Frontal cortex (tissue), 4 donors: ENCODE results near the gene CCDC57. TPM values are rescaled to one million over a fixed set of nuclear protein-coding genes. Genes with fewer than 3 reads are reported as not detected.
"Not testable (repeated sequence)": the region's sequence is repeated elsewhere in the genome, so short reads cannot be mapped to it uniquely, and the experiment has no call there.

Experiments
- DNase-seq, 2 donors: peaks; one replicate each; pipeline ENCODE4 v3.0.0; 2012; ENCODE audit warnings: low spot score in 2 of 2
- FAIRE-seq: peaks from 2 replicates; lab custom pipeline; 2012; peaks lifted over from hg19 to GRCh38; lab: Jason Lieb, UNC
- total RNA-seq: library from RNA; depleted of rRNA; stranded (reverse); fragments of >200 nt; gene quantifications from one replicate; pipeline ENCODE4 v1.2.3, GENCODE V29; 2014
- donor health status: control.
- donor health status: control.
- donor health status: control.

Gene CCDC57
- total RNA-seq, 1 donor from 2014 or later = 17.1 TPM

DNA sequence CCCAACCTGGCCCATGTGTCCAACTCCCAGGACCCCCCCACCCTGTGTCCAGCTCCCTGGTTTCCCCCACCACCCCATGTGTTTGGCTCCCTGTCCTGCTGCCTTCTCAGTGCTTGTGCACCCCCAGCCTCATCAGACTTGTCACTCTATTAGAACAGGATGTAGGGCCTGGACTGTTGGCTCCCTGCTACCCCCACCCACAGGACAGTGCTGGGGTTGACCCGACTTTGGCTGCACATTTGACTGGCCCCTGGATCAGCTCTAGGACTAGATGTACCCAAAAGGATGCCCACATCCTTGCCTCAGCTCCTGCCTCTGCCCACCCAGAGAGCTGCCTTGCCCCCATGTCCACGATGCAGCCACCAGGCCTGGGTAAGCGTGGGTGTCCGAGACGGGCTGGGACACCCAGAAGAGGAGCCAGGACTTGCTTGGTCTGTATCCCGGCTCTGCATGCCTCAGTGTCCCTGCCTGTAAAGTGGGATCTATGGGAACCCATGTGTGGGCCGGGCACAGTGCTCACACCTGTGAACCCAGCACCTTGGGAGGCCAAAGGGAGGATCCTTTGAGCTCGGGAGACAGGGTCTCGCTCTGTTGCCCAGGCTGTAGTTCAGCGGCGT is 1.5 kb upstream of the CCDC57 start:
- DNase-seq (no peak), FAIRE-seq (no peak)

DNA sequence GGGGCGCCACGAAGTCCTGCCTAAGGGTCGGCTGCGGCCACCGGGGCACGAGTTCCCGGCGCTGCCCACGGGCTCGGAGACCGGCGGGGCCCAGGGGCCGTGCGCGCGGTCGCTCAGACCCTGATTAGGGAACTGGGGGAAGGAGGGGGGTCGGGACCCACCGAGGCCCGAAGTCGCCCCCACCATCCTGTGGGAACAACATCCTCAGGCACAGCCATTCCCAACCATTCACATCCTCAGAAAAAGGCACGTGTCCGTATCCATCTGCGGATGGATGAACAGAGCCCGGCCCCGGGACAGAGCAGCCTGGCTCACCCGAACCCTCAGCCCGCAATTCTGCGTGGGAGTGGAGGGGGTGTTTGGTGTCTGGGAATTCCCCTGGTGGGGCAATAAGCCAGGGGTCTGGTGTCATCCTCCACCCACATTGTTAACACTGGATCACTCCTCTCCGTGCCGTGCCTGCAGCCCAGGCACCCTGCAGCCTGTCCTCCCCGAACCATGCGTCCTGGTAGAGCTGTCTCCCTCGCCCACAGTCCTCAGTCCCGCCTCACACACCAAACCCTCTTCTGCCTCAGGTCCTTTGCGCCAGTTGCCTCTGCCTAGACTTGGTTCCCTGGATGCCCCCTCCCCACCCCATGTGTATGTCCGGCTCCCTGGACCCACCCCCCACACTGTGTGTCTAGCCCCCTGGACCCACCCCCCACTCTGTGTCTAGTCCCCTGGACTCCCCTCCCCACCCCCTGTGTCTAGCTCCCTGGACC is 789 bp upstream of the CCDC57 start:
- DNase-seq = peak; percentile 83 to 90
- no peak for FAIRE-seq

DNA sequence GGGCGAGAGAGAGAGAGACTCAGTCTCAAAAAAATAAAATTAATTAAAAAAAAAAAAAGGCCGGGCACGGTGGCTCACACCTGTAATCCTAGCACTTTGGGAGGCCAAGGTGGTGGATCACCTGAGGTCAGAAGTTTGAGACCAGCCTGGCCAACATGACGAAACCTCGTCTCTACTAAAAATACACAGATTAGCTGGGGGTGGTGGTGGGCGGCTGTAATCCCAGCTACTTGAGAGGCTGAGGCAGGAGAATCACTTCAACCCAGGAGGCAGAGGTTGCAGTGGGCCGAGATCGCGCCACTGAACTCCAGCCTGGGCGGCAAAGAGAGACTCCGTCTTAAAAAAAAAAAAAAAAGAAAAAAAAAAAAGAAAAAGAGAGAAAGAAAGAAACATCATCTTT is 2.0 kb downstream of the CCDC57 start:
- not testable (repeated sequence) for FAIRE-seq, DNase-seq

DNA sequence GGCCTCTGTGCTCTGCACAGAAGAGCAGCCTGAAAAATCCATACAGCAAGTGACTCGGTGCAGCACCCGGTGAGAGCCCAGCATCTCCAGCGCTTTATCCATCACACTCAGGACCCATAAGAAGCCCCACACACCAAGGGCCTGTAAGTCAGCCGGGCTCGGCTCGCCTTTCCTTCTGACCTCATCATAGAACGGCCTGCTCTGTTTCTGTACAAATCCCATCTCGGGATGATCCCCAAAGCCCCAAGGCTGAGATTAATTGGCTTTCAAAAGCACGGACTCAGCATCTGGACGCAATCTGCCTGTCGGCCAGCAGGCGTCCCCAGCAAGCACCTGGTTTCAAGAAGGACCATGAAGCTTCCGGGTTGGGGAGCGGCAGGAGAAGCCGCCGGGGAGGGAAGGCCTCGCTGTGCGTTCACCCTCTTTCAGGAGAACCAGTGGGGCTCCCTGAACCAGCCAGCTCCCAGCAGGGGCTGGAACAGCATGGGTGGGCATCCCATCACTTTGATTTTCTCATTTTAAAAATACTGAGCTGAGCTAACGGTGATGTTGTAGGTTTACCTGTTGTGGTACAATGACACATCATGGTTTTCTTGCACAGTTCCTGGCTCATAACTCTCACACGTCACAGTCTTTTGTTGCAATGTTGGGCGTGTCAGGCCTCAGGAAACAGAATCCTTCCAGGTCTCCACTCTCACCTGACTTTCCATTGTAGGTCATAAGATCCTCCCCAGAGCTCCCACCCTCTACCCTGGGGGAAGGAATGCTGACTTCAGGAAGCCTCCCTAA is 6.7 kb downstream of the CCDC57 start:
- FAIRE-seq (no peak), DNase-seq (peak; percentile 67 to 81)

DNA sequence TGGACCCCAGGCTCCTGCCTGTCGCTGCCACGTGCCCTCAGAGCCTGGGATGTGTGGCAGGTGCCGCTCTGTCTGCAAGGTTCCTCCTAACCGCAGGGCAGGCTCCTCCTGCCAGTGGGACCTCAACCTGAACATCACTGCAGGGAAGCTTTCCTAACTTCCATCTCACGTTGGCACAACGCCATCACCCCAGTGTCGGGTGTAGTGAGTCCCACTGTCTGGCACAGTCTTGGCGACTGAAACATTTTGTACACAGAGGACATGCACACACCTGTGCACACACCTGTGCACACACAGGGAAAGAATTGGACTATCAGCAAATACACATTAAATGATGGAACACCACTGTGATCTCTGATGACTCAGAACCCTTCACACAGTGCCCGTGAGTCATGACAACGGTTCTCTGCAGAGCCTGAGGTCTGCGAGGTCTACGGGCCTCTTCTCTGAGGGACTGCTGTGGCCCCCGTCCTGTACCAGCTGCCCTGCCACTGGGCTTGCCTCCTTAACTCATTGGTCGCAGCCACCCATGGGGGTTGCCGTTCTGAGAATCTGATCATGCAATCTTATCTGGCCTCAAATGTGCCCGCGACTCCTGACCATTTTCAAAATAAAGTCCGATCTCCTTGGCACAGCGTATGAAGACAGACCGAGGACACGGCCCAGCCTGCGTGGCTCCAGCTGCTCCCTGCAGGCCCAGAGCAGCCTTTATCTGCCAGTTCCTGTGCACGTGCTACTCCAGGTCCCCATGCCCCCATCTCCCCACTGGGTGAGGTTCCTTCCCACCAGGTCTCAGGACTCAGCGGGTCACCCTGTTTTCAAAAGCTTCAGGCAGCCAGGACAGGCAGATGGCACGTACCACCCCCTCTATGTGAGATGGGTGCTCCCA is 7.6 kb downstream of the CCDC57 start:
- FAIRE-seq = no peak
- DNase-seq = no peak

DNA sequence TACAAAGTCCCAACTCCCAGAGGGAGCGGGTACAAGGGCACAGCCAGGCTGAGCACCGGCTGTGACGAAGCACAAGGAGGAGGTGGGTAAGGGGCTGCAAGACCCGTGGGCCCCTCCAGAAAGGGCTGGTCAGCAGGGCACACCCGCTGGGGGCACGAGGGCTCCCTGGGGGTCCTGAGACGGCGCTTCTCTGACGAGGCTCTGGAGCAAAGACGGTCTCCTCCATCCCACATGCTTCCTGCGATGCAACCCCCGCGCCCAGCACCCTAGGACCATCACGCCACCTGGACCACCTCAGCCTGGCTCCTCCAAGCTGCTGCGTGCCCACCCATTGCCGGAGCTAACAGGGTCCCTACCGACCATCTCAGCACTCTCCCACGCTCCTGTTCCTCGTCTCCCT is 8.7 kb downstream of the CCDC57 start:
- DNase-seq (no peak), FAIRE-seq (no peak)

DNA sequence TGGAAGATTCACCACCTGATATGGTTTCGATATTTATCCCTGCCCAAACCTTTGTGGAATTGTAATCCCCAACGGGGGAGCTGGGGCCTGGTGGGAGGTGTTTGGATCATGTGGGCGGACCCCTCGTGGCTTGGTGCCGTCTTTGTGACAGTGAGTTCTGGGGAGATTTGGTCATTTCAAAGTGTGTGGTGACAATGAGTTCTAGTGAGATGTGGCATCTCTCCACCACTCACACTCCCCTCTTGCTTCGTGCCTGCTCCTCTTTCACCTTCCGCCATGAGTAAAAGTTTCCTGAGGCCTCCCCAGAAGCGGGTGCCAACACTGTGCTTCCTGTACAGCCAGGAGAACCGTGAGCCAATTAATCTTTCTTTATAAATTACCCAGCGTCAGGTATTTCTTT is 9.7 kb downstream of the CCDC57 start:
- no peak for FAIRE-seq

DNA sequence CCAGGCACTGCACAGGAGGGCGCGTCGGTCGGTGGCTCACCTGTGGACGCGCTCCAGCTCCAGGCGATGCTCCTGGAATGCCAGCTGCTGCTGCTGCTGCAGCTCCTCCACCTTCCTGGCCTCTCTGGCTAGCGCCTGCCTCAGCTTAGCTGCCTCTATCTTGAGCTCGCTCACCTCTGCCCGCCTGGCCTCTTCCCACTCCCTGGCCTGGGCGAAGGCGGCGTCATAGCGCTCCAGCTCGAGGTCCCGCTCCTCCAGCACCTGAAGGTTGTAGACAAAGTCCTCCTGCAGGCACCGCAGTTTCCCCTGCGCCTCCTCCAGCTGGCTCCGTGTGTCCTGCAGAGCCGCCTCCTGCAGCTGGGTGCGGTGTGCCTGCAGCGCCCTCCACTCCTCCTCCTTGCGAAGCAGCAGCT is 11.1 kb downstream of the CCDC57 start:
- no peak for DNase-seq
- FAIRE-seq = no peak

More for the DNA sequence above, 9.7 kb downstream of the CCDC57 start:
- DNase-seq = no peak

DNA sequence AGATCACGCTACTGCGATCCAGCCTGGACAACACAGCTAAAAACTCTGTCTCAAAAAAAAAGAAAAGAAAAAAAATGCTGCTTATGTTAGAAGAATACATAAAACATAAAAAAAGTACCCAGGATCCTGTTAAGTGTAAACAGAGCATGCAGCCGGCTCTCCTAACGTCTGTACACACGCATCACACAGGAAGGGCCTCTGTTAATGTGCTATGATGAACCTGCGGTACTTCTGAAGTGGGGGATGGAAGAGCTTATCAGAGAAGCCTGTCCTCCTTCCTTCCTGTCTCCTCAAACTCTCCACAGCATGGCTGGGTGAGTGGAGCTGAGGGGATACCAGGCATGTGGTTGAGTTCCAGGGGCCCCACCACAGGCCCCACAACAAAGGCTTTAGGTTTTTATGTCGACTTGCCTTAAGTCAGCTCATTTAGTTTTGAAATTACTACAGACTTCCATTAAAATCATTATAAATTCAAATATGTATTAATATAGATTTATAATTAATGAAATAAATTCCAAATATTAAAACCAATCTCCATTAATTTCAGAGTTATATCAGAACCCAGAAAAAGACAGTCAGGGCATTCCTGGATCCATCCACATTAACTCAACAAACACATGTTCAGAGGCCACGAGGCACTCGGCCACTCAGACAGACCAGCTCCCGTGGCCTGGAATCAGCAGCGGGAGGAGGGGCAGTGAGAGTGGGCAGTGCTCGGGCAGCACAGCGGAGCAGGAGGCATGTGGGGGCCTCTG is 11.7 kb downstream of the CCDC57 start:
- DNase-seq (no peak), FAIRE-seq (no peak)

DNA sequence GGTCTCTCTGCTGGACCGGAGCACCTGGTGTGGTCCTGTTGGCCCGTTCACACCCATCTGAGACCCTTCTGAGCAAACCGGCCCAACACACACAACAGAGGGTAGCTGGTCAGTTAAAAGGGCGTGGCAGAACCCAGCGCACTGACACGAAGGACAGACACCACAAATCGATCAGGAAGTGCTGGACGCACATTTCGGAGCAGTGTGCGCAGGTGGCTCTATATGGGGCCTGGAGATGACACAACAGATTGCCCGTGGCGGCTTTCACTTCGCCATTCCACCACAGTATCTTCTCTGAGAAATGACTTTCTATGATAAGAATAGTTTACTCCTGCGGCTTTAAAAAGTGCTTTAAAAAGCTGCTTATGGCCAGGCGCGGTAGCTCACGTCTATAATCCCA is 12.5 kb downstream of the CCDC57 start:
- DNase-seq = no peak
- no peak for FAIRE-seq

DNA sequence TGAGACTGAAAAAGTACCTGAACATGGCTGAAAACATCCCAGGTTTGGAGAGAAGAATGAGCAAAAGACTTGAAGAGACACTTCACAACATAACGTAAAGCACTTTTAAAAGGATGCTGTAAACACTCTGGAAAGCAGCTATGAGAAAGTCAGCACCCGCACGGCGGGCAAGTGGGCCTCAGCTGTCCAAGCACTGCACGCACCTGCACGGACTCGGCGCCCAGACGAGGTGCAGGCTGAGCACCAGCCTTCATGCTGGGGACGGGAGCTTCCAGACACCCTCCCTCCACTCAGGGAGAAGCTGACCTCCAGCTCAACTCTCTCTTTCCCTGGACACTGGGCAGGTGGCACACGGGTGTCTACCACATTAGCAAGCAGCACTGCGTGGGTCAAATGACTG is 13.1 kb downstream of the CCDC57 start:
- FAIRE-seq (no peak), DNase-seq (no peak)

DNA sequence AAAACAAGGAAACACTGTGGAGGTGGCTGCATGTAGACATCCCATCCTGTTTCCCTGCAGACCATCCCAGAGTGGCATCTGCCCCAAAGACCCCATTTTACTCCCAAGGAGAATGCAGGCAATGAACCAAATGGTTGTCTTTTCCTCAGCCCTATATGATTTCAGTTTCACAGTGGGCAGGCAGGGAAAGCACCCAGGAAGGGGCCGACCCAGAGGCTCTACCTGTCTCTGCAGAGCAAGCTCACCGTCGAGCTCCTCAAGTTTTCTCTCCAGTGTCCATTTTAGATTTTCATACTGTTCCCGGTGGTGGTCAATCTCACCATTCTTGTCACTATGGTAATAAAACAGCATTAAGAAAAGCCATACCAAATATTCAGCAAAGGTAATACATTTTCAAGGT is 14.6 kb downstream of the CCDC57 start:
- DNase-seq (no peak), FAIRE-seq (no peak)

DNA sequence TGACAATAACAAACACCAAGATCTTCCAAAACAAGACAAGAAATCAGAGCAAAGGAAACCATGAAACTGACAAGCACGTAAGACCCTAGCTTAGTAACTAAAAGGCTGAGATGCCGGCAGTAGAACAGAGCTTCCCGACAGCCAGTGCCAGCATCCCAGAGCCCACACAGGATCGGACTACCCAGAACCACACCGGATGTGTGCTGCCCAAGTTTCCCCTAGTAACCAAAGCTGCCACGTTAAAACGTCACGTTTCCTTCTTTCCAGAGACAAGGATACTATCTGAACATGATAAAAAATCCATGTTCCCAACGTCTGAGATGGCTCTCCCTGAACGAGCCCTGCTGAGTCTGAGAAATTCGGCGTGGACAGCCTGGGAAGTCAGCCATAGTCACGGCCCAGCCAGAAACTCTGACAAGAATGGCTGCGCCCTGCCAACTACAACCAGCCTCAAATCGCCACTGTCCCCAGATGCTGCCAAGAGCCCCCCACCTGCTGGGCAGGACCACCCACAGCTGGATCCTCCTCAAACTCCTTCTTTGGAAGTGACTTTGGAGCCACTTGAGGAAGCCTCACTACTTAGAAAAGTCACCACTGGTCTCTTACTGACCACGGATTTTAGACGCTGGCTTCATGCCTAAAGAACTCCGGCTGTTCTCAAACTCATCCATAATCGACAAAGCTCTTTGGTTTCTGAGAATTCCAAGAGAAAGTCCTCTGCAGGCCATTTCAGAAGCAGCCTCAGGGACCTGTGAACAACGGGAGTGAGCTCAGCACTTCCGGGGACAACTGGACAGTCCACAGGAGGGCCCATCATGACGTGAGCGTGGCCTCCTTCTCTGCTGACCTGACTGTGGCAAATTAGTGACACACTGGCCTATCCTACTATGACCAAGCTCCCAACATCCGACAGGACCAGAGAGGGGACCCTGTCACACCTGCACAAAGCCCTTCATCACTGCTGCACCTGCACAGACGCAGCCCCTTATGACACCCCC is 16.7 kb downstream of the CCDC57 start:
- DNase-seq (no peak), FAIRE-seq (no peak)

DNA sequence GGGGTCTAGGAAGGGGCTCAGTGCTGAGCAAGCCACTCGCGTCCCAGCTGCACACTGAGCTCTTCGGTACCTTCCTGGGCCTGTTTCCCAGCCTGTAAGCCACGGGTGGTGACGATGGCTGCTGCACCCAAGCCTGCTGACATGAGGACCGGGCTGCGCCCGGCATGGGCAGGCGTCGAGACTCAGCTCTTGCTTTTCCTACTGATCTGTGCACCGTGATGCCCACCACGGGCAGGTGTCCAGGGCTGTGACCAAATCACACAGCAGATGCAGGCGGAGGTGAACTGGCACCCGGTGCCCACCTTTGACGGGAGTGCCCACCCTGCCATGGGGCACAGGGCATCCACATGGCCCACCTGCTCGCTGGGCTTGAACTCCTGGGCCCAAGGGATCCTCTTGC is 17.9 kb downstream of the CCDC57 start:
- DNase-seq (no peak), FAIRE-seq (no peak)

DNA sequence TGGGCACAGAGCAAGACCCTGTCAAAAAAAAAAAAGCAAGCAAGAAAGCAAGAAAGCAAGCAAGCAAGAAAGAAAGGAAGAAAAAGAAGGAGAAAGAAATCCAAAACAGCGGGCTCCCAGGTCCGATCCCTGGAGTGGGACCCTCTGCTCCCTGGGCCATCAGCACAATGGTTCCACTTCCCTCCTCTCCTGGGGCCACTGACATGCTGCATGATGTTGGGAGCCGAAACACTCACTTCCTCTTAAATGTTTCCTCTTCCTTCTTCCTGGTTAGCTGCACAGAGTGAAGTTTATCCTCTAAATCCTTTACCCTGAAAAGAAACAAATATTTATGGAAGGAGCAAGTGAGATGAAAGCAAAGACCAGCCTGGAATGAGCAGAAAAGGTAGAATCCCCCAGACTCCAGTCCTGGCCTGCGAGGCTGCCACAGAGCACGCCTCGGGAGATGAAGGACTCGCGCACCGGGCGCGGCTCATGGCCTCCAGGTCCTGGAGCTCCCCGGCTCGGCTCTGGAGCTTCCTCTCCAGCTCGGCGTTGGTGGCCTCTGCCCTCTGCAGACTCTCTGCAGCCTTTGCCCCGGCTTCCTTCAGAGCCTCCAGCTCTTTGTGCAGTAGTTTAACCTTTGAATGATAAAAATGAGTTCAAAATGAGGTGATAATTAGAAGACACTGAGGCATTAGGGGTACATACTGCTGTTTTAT is 19.0 kb downstream of the CCDC57 start:
- FAIRE-seq = no peak
- DNase-seq = no peak

DNA sequence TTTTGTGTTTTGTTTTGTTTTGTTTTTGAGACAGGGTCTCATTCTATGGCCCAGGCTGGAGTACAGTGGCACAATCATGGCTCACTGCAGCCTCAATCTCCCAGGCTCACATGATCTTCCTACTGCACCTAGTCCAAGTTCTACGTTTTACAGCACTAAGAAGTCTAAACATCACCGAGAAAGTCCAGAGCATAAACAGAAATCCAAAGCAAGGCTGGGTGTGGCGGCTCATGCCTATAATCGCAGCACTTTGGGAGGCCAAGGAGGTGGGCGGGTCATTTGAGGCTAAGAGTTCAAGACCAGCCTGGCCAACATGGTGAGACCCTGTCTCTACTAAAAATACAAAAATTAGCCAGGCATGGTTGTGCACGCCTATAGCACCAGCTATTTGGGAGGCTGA is 19.6 kb downstream of the CCDC57 start:
- not testable (repeated sequence) for FAIRE-seq, DNase-seq
